G401 (cell line): ENCODE results near the gene OR6S1. TPM values are rescaled to one million over a fixed set of nuclear protein-coding genes. Genes with fewer than 3 reads are reported as not detected.

ENCODE experiments used
- total RNA-seq: library from RNA; depleted of rRNA; stranded (reverse); fragments of >200 nt; shearing (Covaris generic); gene quantifications from 2 replicates; pipeline ENCODE4 v1.2.3, GENCODE V29; 2014; rRNA removed

OR6S1 gene
- total RNA-seq, 1 experiment from 2014 or later: not detected

Other genes starting within 250 kb of the OR6S1 start
- gene TEP1, start 228.2 kb downstream of the OR6S1 start, total RNA-seq: 3.8 and 9.3 TPM in 2 replicates
- gene KLHL33, start 205.5 kb downstream of the OR6S1 start, total RNA-seq: not detected in 2 replicates
- gene OSGEP, start 186.9 kb downstream of the OR6S1 start, total RNA-seq: 46.3 and 60.7 TPM in 2 replicates
- 234 and 289 TPM in 2 replicates for gene APEX1, start 186.5 kb downstream of the OR6S1 start, total RNA-seq
- gene PIP4P1, start 180.3 kb downstream of the OR6S1 start, total RNA-seq: 37.8 and 40.4 TPM in 2 replicates
- 131 and 135 TPM in 2 replicates for gene PNP, start 172.3 kb downstream of the OR6S1 start, total RNA-seq
- gene RNASE10, start 136.2 kb downstream of the OR6S1 start, total RNA-seq: not detected in 2 replicates
- gene RNASE9, start 80.6 kb downstream of the OR6S1 start, total RNA-seq: not detected in 2 replicates
- gene RNASE11, start 53.7 kb downstream of the OR6S1 start, total RNA-seq: not detected in 2 replicates
- not detected in 2 replicates for gene RNASE12, start 50.3 kb downstream of the OR6S1 start, total RNA-seq
- 2.2 and 3.2 TPM in 2 replicates for gene RNASE4, start 42.9 kb upstream of the OR6S1 start, total RNA-seq
- gene ANG, start 47.1 kb upstream of the OR6S1 start, total RNA-seq: 3.4 and 7.1 TPM in 2 replicates
- gene EDDM3A, start 104.2 kb upstream of the OR6S1 start, total RNA-seq: not detected in 2 replicates
- gene EDDM3B, start 126.7 kb upstream of the OR6S1 start, total RNA-seq: not detected in 2 replicates
- gene RNASE6, start 139.6 kb upstream of the OR6S1 start, total RNA-seq: not detected in 2 replicates
- gene RNASE1, start 161.2 kb upstream of the OR6S1 start, total RNA-seq: 0.85 TPM in 1 of 2 replicates, not detected in the other
- not detected in 2 replicates for gene RNASE3, start 249.7 kb upstream of the OR6S1 start, total RNA-seq